DOHH2 (cell line): ENCODE data around the gene ITPR2.

Experiments
- EZH2phosphoT487 ChIP-seq: fragments of 200-600 bp; sonication (generic); IDR thresholded peaks from 2 replicates; pipeline ENCODE4 v1.6.1; 2017; ENCODE audit warnings: borderline replicate concordance, mild to moderate bottlenecking, antibody characterized with exemption, low read length, moderate library complexity, mixed read lengths
- TF ChIP-seq, protein P1 (sequence below): fragments of 200-600 bp; sonication (generic); IDR thresholded peaks from one replicate; pipeline ENCODE4 v1.5.1; 2014; ENCODE audit warnings: antibody characterized with exemption, mild to moderate bottlenecking, low read depth, low read length; ENCODE audit not compliant: poor library complexity, severe bottlenecking

DNA sequence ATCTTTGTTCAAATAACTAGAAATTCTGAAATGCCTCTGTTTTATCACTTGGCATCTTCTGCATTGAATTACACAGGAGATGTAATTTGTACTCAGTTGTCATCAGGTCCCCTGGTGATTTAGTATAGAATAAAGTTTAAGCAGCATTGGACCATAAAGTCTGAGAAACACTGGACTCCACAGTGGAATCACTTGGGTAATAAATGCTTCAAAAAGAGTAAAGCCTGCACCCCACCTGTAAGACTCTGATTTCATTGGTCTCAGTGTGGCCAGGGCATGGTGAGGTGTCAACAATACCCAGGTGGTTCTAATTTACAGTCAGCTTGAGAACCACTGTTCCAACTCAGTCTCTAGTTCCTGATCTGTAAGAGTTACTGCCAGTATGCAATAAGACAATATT, 148.9 kb downstream of the ITPR2 start:
- TF ChIP-seq, protein P1, sequence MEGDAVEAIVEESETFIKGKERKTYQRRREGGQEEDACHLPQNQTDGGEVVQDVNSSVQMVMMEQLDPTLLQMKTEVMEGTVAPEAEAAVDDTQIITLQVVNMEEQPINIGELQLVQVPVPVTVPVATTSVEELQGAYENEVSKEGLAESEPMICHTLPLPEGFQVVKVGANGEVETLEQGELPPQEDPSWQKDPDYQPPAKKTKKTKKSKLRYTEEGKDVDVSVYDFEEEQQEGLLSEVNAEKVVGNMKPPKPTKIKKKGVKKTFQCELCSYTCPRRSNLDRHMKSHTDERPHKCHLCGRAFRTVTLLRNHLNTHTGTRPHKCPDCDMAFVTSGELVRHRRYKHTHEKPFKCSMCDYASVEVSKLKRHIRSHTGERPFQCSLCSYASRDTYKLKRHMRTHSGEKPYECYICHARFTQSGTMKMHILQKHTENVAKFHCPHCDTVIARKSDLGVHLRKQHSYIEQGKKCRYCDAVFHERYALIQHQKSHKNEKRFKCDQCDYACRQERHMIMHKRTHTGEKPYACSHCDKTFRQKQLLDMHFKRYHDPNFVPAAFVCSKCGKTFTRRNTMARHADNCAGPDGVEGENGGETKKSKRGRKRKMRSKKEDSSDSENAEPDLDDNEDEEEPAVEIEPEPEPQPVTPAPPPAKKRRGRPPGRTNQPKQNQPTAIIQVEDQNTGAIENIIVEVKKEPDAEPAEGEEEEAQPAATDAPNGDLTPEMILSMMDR: no peak
- no peak for TF ChIP-seq EZH2phosphoT487
